ENCODE measurements around the gene OR13C3.

- TF ChIP-seq CTCF (IDR thresholded peaks at IDR 0.05; ENCODE audit: low read depth, low read length) (no peak), EZH2phosphoT487 (IDR thresholded peaks at IDR 0.05; ENCODE audit: low read depth) (no peak)
Observed at GRCh38 chr9:104555521-104555920, 18.9 kb upstream of the OR13C3 start.

Measured in OCI-LY3 (cell line).